ENCODE data around the gene TBCD. TPM values are rescaled to one million over a fixed set of nuclear protein-coding genes. Genes with fewer than 3 reads are reported as not detected.

TBCD gene
- polyA plus RNA-seq, 2 of the 4 experiments (the other 2 are of a cell fraction), result 33.5 to 49.1 TPM

GRCh38 chr17:82716203-82717010 lies 35.5 kb upstream of the TBCD start, which contains the start of gene FN3KRP:
TSS of gene FN3KRP (plus strand) at chr17:82716706. CDS start at chr17:82716756, 50 bp downstream.
- CTCF ChIA-PET, result interaction anchor here (0.5 to 2.9 kb wide), 9 partner anchors 9 to 85 kb away, joined by 3 to 13 read pairs (median 3); no protein-coding TSS in a partner anchor
- FAIRE-seq (no peak), DNase-seq (ENCODE audit: low read depth in 1 of 2, low spot score in 1 of 2) (peak; percentile 96 to 99), ATAC-seq (peak; percentile 85 to 92)
- 4% methylated on average over 25 of the region's 75 CpGs for WGBS (ENCODE audit: missing lambda C conversion rate)
- POLR2A ChIA-PET, result interaction anchor here (0.6 to 1.8 kb wide), 5 partner anchors 17 to 216 kb away, joined by 3 to 5 read pairs (median 3); partner anchors contain the start of gene FN3K
- Histone ChIP-seq H3K4me3 (peak within 1 kb of the TSS; percentile 76), H3K4me2 (peak within 1 kb of the TSS; percentile 76), H3K27ac (peak within 1 kb of the TSS; percentile 70 to 87), H3K9me3 (no peaks in the 10 kb centered on the region), H3K4me1 (peaks cover 10% of the 10 kb centered on the region)
- TF ChIP-seq NPAS2 (CRISPR knock-in tag; IDR thresholded peaks at IDR 0.05; ENCODE audit: borderline replicate concordance), result no peak
- TF ChIP-seq KDM1A (IDR thresholded peaks at IDR 0.05; ENCODE audit: low read depth), result no peak
- TF ChIP-seq RNF2 (IDR thresholded peaks at IDR 0.05; ENCODE audit: borderline replicate concordance, low read depth), result no peak
- TF ChIP-seq CBX8 (IDR thresholded peaks at IDR 0.05), result no peak
- peak; percentile 66 for TF ChIP-seq E2F6 (IDR thresholded peaks at IDR 0.05; ENCODE audit: borderline replicate concordance, low read depth)
- TF ChIP-seq GATA3 (IDR thresholded peaks at IDR 0.05; ENCODE audit: borderline replicate concordance), result 0 out of 2 replicates have a peak, but pooled peaks have one; percentile 13
- TF ChIP-seq ZC3H11A (IDR thresholded peaks at IDR 0.05), result no peak
- peak; percentile 64 for TF ChIP-seq MAX (IDR thresholded peaks at IDR 0.05)
- TF ChIP-seq POLR2A (IDR thresholded peaks at IDR 0.05; ENCODE audit: low read length), result peak; percentile 79
- peak; percentile 76 for TF ChIP-seq KDM5A (IDR thresholded peaks at IDR 0.05)
- no peak for TF ChIP-seq EP300 (IDR thresholded peaks at IDR 0.05)
- no peak for TF ChIP-seq JUNB (IDR thresholded peaks at IDR 0.05)
- TF ChIP-seq BHLHE40 (IDR thresholded peaks at IDR 0.05; ENCODE audit: low read depth, low read length), result peak; percentile 47; the same call in 1 of the 2 replicates
- TF ChIP-seq MAZ (IDR thresholded peaks at IDR 0.05; ENCODE audit: borderline replicate concordance, low read depth, low read length), result no peak
- peak; percentile 38 to 82; a peak in 2 of 5 replicates for TF ChIP-seq JUN (IDR thresholded peaks at IDR 0.05)
- no peak for TF ChIP-seq HOXB13 (CRISPR knock-in tag; IDR thresholded peaks at IDR 0.05; ENCODE audit: low read depth)
- TF ChIP-seq CTCF (IDR thresholded peaks at IDR 0.05), result no peak
- TF ChIP-seq HEYL (CRISPR knock-in tag; IDR thresholded peaks at IDR 0.05), result no peak
- 0 out of 2 replicates have a peak, but pooled peaks have one; percentile 17 for TF ChIP-seq TP53 (CRISPR knock-in tag; IDR thresholded peaks at IDR 0.05)
- no peak for TF ChIP-seq HOXA7 (CRISPR knock-in tag; IDR thresholded peaks at IDR 0.05)
- TF ChIP-seq PHF8 (IDR thresholded peaks at IDR 0.05; ENCODE audit: borderline replicate concordance, low read depth), result 0 out of 2 replicates have a peak, but pooled peaks have one; percentile 65
- no peak for TF ChIP-seq HOXB5 (CRISPR knock-in tag; IDR thresholded peaks at IDR 0.05)

GRCh38 chr17:82718986-82719685 lies 32.7 kb upstream of the TBCD start:
- Histone ChIP-seq H3K4me1 (peaks cover 10% of the 10 kb centered on the region), H3K27ac (no peak overlapping the region), H3K9me3 (no peaks in the 10 kb centered on the region), H3K4me3 (no peak overlapping the region), H3K4me2 (no peak overlapping the region)
- ATAC-seq, result no peak
- ChIA-PET CTCF (interaction anchor here (1.0 kb wide), 1 partner anchor 10 kb away, joined by 3 read pairs; no protein-coding TSS in a partner anchor), POLR2A (no interaction called here)
- 94% methylated on average over 18 of the region's 18 CpGs for WGBS (ENCODE audit: missing lambda C conversion rate)
- DNase-seq (ENCODE audit: low read depth in 1 of 2, low spot score in 1 of 2), result no peak
- FAIRE-seq, result no peak
- TF ChIP-seq E2F6 (IDR thresholded peaks at IDR 0.05; ENCODE audit: borderline replicate concordance, low read depth), result no peak
- no peak for TF ChIP-seq REST (IDR thresholded peaks at IDR 0.05)
- TF ChIP-seq KDM1A (IDR thresholded peaks at IDR 0.05; ENCODE audit: low read depth), result no peak
- no peak for TF ChIP-seq RAD21 (conservative IDR thresholded peaks at IDR 0.05 in 1 of 2, IDR thresholded peaks at IDR 0.05 in 1 of 2)
- TF ChIP-seq TP53 (CRISPR knock-in tag; IDR thresholded peaks at IDR 0.05), result no peak
- TF ChIP-seq RARB (CRISPR knock-in tag; IDR thresholded peaks at IDR 0.05), result no peak
- no peak for TF ChIP-seq HOXB5 (CRISPR knock-in tag; IDR thresholded peaks at IDR 0.05)
- TF ChIP-seq BHLHE40 (IDR thresholded peaks at IDR 0.05; ENCODE audit: low read depth, low read length), result no peak
- no peak for TF ChIP-seq ZSCAN20 (CRISPR knock-in tag; IDR thresholded peaks at IDR 0.05)
- TF ChIP-seq HES2 (IDR thresholded peaks at IDR 0.05), result no peak
